ENCODE data around the gene MYO3B. TPM values are rescaled to one million over a fixed set of nuclear protein-coding genes. Genes with fewer than 3 reads are reported as not detected.
"Not testable (repeated sequence)": the region's sequence is repeated elsewhere in the genome, so short reads cannot be mapped to it uniquely, and the experiment has no call there.

The MYO3B gene
- total RNA-seq, 2 experiments from 2014 or later = not detected

DNA sequence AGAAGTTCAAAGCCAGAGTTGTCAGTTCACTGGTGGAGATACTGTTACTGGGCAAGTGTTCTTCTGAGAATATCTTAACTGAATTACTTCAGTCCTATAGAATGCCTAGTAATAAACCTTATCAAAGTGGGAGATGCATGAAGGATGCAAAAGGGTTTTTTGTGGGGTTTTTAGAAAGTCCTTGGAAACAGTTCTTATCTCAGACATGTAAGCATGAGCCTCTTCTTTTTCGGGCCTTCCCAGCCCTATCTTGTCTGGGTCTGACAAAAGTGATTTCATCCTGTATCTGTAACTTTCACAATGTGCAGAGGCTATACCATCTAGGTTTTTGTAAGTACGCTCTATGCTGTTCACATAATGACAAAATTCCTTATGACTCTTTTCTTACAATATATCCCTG is 255.5 kb downstream of the MYO3B start:
- intact Hi-C loops (cut with micrococcal nuclease; ENCODE audit: unreplicated experiment) = no loop called here
- Histone ChIP-seq H3K4me1 (ENCODE audit: insufficient read depth, low read length, poor library complexity, severe bottlenecking) (no peaks in the 10 kb centered on the region), H3K9me3 (ENCODE audit: low read length) (no peaks in the 10 kb centered on the region), H3K4me3 (ENCODE audit: low read depth, low read length, poor library complexity, severe bottlenecking) (no peak overlapping the region), H3K4me2 (ENCODE audit: low read length) (no peak overlapping the region), H4K20me1 (ENCODE audit: insufficient read depth, low read length) (no peaks in the 10 kb centered on the region), H3K9me2 (ENCODE audit: insufficient read depth, low read length) (no peaks in the 10 kb centered on the region), H2AFZ (ENCODE audit: low read length) (no peak overlapping the region), H3K36me3 (ENCODE audit: insufficient read depth, low read length) (no peaks in the 10 kb centered on the region), H3K79me2 (ENCODE audit: insufficient read depth, low read depth, low read length) (no peaks in the 10 kb centered on the region), H3K27ac (ENCODE audit: low read depth, low read length, poor library complexity, severe bottlenecking) (no peak overlapping the region)
- CTCF ChIA-PET (ENCODE audit: unreplicated experiment) = no interaction called here
- POLR2A ChIA-PET = no interaction called here
- TF ChIP-seq, protein P1, sequence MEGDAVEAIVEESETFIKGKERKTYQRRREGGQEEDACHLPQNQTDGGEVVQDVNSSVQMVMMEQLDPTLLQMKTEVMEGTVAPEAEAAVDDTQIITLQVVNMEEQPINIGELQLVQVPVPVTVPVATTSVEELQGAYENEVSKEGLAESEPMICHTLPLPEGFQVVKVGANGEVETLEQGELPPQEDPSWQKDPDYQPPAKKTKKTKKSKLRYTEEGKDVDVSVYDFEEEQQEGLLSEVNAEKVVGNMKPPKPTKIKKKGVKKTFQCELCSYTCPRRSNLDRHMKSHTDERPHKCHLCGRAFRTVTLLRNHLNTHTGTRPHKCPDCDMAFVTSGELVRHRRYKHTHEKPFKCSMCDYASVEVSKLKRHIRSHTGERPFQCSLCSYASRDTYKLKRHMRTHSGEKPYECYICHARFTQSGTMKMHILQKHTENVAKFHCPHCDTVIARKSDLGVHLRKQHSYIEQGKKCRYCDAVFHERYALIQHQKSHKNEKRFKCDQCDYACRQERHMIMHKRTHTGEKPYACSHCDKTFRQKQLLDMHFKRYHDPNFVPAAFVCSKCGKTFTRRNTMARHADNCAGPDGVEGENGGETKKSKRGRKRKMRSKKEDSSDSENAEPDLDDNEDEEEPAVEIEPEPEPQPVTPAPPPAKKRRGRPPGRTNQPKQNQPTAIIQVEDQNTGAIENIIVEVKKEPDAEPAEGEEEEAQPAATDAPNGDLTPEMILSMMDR (conservative IDR thresholded peaks at IDR 0.05; ENCODE audit: low read length) = no peak
- no peak for TF ChIP-seq EZH2phosphoT487 (IDR thresholded peaks at IDR 0.05; ENCODE audit: borderline replicate concordance, low read depth, low read length)
- DNase-seq (ENCODE audit: low spot score) = no peak
- BruUV-seq (replicated peaks) = no TSS peak

- H3K27ac ChIP-seq (ENCODE audit: low read depth, low read length, poor library complexity, severe bottlenecking); CTCF ChIA-PET (ENCODE audit: unreplicated experiment); H3K79me2 ChIP-seq (ENCODE audit: insufficient read depth, low read depth, low read length); H3K36me3 ChIP-seq (ENCODE audit: insufficient read depth, low read length); H3K4me2 ChIP-seq (ENCODE audit: low read length); POLR2A ChIA-PET; H3K4me1 ChIP-seq (ENCODE audit: insufficient read depth, low read length, poor library complexity, severe bottlenecking); intact Hi-C loops (cut with micrococcal nuclease; ENCODE audit: unreplicated experiment); DNase-seq (ENCODE audit: low spot score); H3K4me3 ChIP-seq (ENCODE audit: low read depth, low read length, poor library complexity, severe bottlenecking); H3K9me3 ChIP-seq (ENCODE audit: low read length); BruUV-seq (replicated peaks); H4K20me1 ChIP-seq (ENCODE audit: insufficient read depth, low read length); H3K9me2 ChIP-seq (ENCODE audit: insufficient read depth, low read length); H2AFZ ChIP-seq (ENCODE audit: low read length): not testable (repeated sequence)
Measured at GRCh38 chr2:170434396-170434795, 256.4 kb downstream of the MYO3B start.

DNA sequence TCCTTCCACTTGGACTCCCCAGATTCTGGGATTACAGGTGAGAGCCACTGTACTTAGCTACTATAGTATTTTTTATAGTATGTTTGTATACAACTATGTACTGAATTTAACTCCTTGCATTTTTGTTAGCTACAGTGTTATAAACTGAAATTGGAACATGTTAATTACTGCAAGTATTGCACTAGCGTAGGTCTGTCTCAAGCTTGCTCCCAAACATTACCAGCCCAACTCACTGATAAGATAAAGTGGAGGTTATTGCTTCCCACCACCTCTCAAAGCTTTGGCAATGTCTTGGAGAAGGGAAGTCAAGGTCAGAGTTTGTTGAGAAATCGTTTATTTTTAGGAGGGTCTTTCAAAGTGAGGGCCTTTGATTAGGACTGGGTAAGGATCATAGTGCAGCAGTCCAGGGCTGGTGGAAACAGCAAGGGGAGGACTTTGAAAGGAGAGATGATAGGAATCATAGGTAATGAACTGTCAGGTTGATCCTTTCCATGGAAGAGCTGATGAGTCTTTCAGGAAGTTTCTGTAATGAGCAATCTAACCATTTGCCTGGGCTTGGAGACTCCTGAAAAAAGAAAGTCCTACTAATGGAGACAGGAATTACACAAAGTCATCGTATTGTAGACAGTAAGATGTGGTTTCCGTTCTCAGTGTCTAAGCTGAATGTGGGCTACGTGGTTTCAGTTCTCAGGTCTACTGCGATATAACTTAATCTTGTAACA is 257.1 kb downstream of the MYO3B start:
- TF ChIP-seq, protein P1 (conservative IDR thresholded peaks at IDR 0.05; ENCODE audit: low read length) = no peak
- no peak for TF ChIP-seq EZH2phosphoT487 (IDR thresholded peaks at IDR 0.05; ENCODE audit: borderline replicate concordance, low read depth, low read length)
- no peaks in the 10 kb centered on the region for H4K20me1 ChIP-seq (ENCODE audit: insufficient read depth, low read length)
- no peaks in the 10 kb centered on the region for H3K9me2 ChIP-seq (ENCODE audit: insufficient read depth, low read length)
- DNase-seq (ENCODE audit: low spot score) = no peak
- H3K4me3 ChIP-seq (ENCODE audit: low read depth, low read length, poor library complexity, severe bottlenecking) = no peak overlapping the region
- no TSS peak for BruUV-seq (replicated peaks)
- POLR2A ChIA-PET = no interaction called here
- H3K4me2 ChIP-seq (ENCODE audit: low read length) = no peak overlapping the region
- CTCF ChIA-PET (ENCODE audit: unreplicated experiment) = no interaction called here
- no peaks in the 10 kb centered on the region for H3K36me3 ChIP-seq (ENCODE audit: insufficient read depth, low read length)
- H2AFZ ChIP-seq (ENCODE audit: low read length) = no peak overlapping the region
- intact Hi-C loops (cut with micrococcal nuclease; ENCODE audit: unreplicated experiment) = no loop called here
- no peaks in the 10 kb centered on the region for H3K4me1 ChIP-seq (ENCODE audit: insufficient read depth, low read length, poor library complexity, severe bottlenecking)
- H3K79me2 ChIP-seq (ENCODE audit: insufficient read depth, low read depth, low read length) = no peaks in the 10 kb centered on the region
- H3K27ac ChIP-seq (ENCODE audit: low read depth, low read length, poor library complexity, severe bottlenecking) = no peak overlapping the region
- no peaks in the 10 kb centered on the region for H3K9me3 ChIP-seq (ENCODE audit: low read length)
